ENCODE data around the gene ZNF160. TPM values are rescaled to one million over a fixed set of nuclear protein-coding genes. Genes with fewer than 3 reads are reported as not detected.

ZNF160 gene
- total and polyA plus RNA-seq, 9 of the 15 experiments (the other 6 are each of a cell fraction or from before 2014, with no cell fraction given) = 3.6 to 22.1 (median 11.8) TPM

DNA sequence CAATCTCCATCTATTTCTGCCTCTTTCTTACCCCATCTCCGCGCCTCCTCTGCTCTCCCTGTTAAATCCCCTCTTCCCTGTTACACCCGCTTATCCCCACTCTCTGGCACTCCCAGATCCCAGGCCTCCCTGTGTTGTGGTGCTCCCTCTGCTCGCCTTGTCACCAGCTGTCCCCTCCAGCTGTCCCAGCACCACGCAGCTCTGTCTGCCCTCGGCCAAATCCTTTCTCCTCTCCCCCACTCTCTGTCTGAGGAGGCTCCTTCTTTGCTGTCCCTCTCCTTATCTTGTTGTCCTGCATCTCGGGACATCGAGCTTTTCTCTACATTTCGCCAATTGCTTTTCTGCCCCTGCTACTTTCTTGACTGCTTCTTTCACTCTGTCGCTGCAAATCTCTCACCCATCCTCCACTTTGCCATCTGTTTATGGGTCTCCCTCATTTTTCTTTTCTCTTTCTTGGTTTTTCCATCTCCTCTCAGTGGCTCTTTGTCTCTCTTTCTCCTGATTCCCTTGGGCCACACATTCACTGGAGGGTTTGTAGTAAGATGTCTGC lies 941 bp downstream of the ZNF160 start:
- in situ Hi-C loops (cut with MboI) = no loop called here
- DNase-seq (ENCODE audit: extremely low read depth in 1 of 4, low spot score in 3 of 4) (peak; percentile 15 to 35 (median 22)), ATAC-seq (peak; percentile 23), FAIRE-seq (peak; percentile 71)
- Histone ChIP-seq H3K9me1 (ENCODE audit: control insufficient read depth, insufficient read depth, low read length) (no peaks in the 10 kb centered on the region), H3K27me3 (ENCODE audit: control insufficient read depth in 2 of 2, insufficient read depth in 2 of 2, low read length in 2 of 2) (peaks cover 0 to 3% of the 10 kb centered on the region in 2 experiments; a peak in 1 of 5 replicates), H3K4me2 (ENCODE audit: insufficient read depth, low read length) (peak overlapping the region; percentile 91), H3K36me3 (ENCODE audit: control insufficient read depth, insufficient read depth, low read length) (peaks cover 13% of the 10 kb centered on the region; the same call in 2 of the 3 replicates), H2AFZ (ENCODE audit: low read depth, low read length) (no peak overlapping the region), H3K9ac (ENCODE audit: insufficient read depth in 1 of 2, low read depth in 2 of 2, low read length in 2 of 2) (peak overlapping the region; percentile 87 to 95), H4K20me1 (replicated peaks; ENCODE audit: control insufficient read depth, insufficient read depth, low read length) (0 out of 2 replicates have a peak, but pooled peaks cover 4% of the 10 kb centered on the region), H3K27ac (ENCODE audit: extremely low read depth, low read depth, low read length) (peak overlapping the region; percentile 88), H3K9me3 (replicated peaks; ENCODE audit: control insufficient read depth, insufficient read depth, low read depth, low read length) (no peaks in the 10 kb centered on the region), H3K4me1 (replicated peaks in 1 of 2; ENCODE audit: control insufficient read depth in 2 of 2, insufficient read depth in 2 of 2, low read length in 2 of 2) (peaks cover 9 to 18% of the 10 kb centered on the region in 2 experiments; a peak in 4 of 5 replicates), H3K79me2 (ENCODE audit: control insufficient read depth, insufficient read depth, low read length) (peaks cover 55% of the 10 kb centered on the region), H3K4me3 (peak overlapping the region; percentile 75)
- intact Hi-C loops (cut with micrococcal nuclease) = no loop called here
- peak; percentile 41; the same call in 1 of the 2 replicates for TF ChIP-seq ZNF263 (CRISPR knock-in tag; IDR thresholded peaks at IDR 0.05; ENCODE audit: borderline replicate concordance)
- TF ChIP-seq OTX1 (CRISPR knock-in tag; IDR thresholded peaks at IDR 0.05) = 0 out of 2 replicates have a peak, but pooled peaks have one; percentile 31
- TF ChIP-seq TRIM24 (IDR thresholded peaks at IDR 0.05) = peak in 1 of 2 experiments; percentile 2; a peak in 1 of 4 replicates
- TF ChIP-seq, protein P1, sequence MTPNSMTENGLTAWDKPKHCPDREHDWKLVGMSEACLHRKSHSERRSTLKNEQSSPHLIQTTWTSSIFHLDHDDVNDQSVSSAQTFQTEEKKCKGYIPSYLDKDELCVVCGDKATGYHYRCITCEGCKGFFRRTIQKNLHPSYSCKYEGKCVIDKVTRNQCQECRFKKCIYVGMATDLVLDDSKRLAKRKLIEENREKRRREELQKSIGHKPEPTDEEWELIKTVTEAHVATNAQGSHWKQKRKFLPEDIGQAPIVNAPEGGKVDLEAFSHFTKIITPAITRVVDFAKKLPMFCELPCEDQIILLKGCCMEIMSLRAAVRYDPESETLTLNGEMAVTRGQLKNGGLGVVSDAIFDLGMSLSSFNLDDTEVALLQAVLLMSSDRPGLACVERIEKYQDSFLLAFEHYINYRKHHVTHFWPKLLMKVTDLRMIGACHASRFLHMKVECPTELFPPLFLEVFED (CRISPR knock-in tag; conservative IDR thresholded peaks at IDR 0.05) = no peak
- TF ChIP-seq FOXK2 (conservative IDR thresholded peaks at IDR 0.05 in 1 of 2, IDR thresholded peaks at IDR 0.05 in 1 of 2; ENCODE audit: low read depth in 2 of 2) = peak in 1 of 2 experiments; percentile 16; a peak in 1 of 4 replicates
- TF ChIP-seq, protein P2, sequence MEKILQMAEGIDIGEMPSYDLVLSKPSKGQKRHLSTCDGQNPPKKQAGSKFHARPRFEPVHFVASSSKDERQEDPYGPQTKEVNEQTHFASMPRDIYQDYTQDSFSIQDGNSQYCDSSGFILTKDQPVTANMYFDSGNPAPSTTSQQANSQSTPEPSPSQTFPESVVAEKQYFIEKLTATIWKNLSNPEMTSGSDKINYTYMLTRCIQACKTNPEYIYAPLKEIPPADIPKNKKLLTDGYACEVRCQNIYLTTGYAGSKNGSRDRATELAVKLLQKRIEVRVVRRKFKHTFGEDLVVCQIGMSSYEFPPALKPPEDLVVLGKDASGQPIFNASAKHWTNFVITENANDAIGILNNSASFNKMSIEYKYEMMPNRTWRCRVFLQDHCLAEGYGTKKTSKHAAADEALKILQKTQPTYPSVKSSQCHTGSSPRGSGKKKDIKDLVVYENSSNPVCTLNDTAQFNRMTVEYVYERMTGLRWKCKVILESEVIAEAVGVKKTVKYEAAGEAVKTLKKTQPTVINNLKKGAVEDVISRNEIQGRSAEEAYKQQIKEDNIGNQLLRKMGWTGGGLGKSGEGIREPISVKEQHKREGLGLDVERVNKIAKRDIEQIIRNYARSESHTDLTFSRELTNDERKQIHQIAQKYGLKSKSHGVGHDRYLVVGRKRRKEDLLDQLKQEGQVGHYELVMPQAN (IDR thresholded peaks at IDR 0.05; ENCODE audit: borderline replicate concordance) = 0 out of 2 replicates have a peak, but pooled peaks have one; percentile 47
- TF ChIP-seq ARHGAP35 (IDR thresholded peaks at IDR 0.05; ENCODE audit: partially characterized antibody) = no peak
- TF ChIP-seq CBFB (CRISPR knock-in tag; IDR thresholded peaks at IDR 0.05) = 0 out of 2 replicates have a peak, but pooled peaks have one; percentile 36
- TF ChIP-seq SIN3A (IDR thresholded peaks at IDR 0.05; ENCODE audit: borderline replicate concordance in 2 of 2, control insufficient read depth in 1 of 2, low read depth in 2 of 2, low read length in 2 of 2) = 0 out of 4 replicates have a peak, but pooled peaks of 1 of the 2 experiments have one; percentile 23
- ChIA-PET POLR2A (interaction anchor here (1.0 to 1.2 kb wide), 3 partner anchors 9 to 21 kb away, joined by 3 read pairs; no protein-coding TSS in a partner anchor), CTCF (ENCODE audit: low intra/inter-chr PET ratio) (no interaction called here)
- WGBS (ENCODE audit: insufficient coverage, low coverage, missing lambda C conversion rate) = 11% methylated on average over 6 of the region's 10 CpGs
- BruUV-seq (replicated peaks) = TSS peak; percentile 72

Data from K562 (cell line).